H1 (cell line): Measurements from ENCODE around the gene GSKIP. TPM values are rescaled to one million over a fixed set of nuclear protein-coding genes. Genes with fewer than 3 reads are reported as not detected.
A peak's percentile ranks its signal among the peaks of the same experiment; 100 is the strongest.

Experiments used
- CTCF ChIA-PET: fragments of 300-600 bp; sonication (Branson Sonifier 250); formaldehyde crosslinking; loops from one replicate; lab custom pipeline; 2021; ENCODE audit not compliant: partially characterized antibody; lab: Charles Lee
- POLR2A ChIA-PET: fragments of 300-600 bp; sonication (Branson Sonifier 250); formaldehyde crosslinking; loops from one replicate; lab custom pipeline; 2021; ENCODE audit warnings: inconsistent platforms; ENCODE audit not compliant: partially characterized antibody; lab: Charles Lee
- DNase-seq, 2 experiments: peaks; one replicate each; pipeline versions ENCODE4 v3.0.0 to v3.0.0-alpha.2; 2010 to 2022; ENCODE audit warnings: low spot score in 2 of 2, low read depth in 1 of 2, mixed read lengths in 1 of 2
- FAIRE-seq: peaks from 2 replicates; lab custom pipeline; 2011; peaks lifted over from hg19 to GRCh38; lab: Jason Lieb, UNC
- H2AFZ ChIP-seq: 2 replicates; pipeline ENCODE4 v1.8.1; 2012; ENCODE audit warnings: low read length, inconsistent platforms
- H2AK5ac ChIP-seq: 2 replicates; pipeline ENCODE4 v1.6.1; 2013; ENCODE audit warnings: low read depth, low read length
- H2BK120ac ChIP-seq: replicated peaks from 2 replicates; pipeline ENCODE3; 2013; ENCODE audit warnings: low read depth, low read length, inconsistent platforms
- H2BK12ac ChIP-seq: 2 replicates; pipeline ENCODE4 v1.6.1; 2013; ENCODE audit warnings: low read depth, low read length
- H2BK15ac ChIP-seq: 2 replicates; pipeline ENCODE4 v1.6.1; 2013; ENCODE audit warnings: low read length
- H2BK20ac ChIP-seq: 2 replicates; pipeline ENCODE4 v1.6.1; 2013; ENCODE audit warnings: low read length
- H2BK5ac ChIP-seq: 2 replicates; pipeline ENCODE4 v1.6.1; 2013; ENCODE audit warnings: low read depth, low read length
- H3K14ac ChIP-seq: 2 replicates; pipeline ENCODE4 v1.6.1; 2013; ENCODE audit warnings: inconsistent platforms; ENCODE audit not compliant: insufficient read length
- H3K18ac ChIP-seq: 2 replicates; pipeline ENCODE4 v1.6.1; 2013; ENCODE audit warnings: low read length; ENCODE audit errors: extremely low read depth
- H3K23ac ChIP-seq: 2 replicates; pipeline ENCODE4 v1.6.1; 2013; ENCODE audit warnings: inconsistent platforms; ENCODE audit not compliant: insufficient read length
- H3K23me2 ChIP-seq: 2 replicates; pipeline ENCODE4 v1.6.1; 2013; ENCODE audit warnings: low read depth, low read length
- H3K27ac ChIP-seq: 2 replicates; pipeline ENCODE4 v1.6.1; 2011; ENCODE audit warnings: low read depth, low read length, inconsistent platforms
- H3K27me3 ChIP-seq, 4 experiments: replicated peaks in 1 of 4; 1 replicate in 1 of 4; 2 replicates in 3 of 4; pipeline versions ENCODE4 v1.6.1 to v1.8.1; 2011 to 2013; ENCODE audit warnings: low read length in 3 of 4, mild to moderate bottlenecking in 3 of 4, inconsistent platforms in 2 of 4, mixed read lengths in 2 of 4, moderate library complexity in 1 of 4; ENCODE audit not compliant: control insufficient read depth in 3 of 4, insufficient read depth in 3 of 4; ENCODE audit errors: extremely low read depth in 1 of 4
- H3K36me3 ChIP-seq, 4 experiments: 2 replicates each; pipeline versions ENCODE4 v1.6.1 to v1.8.1; 2011 to 2013; ENCODE audit warnings: mild to moderate bottlenecking in 4 of 4, low read length in 3 of 4, moderate library complexity in 2 of 4, control low read depth in 1 of 4, inconsistent platforms in 1 of 4; ENCODE audit not compliant: insufficient read depth in 4 of 4, control insufficient read depth in 2 of 4
- H3K4ac ChIP-seq: replicated peaks from 2 replicates; pipeline ENCODE3; 2013; ENCODE audit warnings: low read length, low read depth, mixed read lengths, inconsistent platforms; ENCODE audit not compliant: insufficient read length
- H3K4me1 ChIP-seq, 4 experiments: replicated peaks in 1 of 4; 1 replicate in 1 of 4; 2 replicates in 3 of 4; pipeline versions ENCODE4 v1.6.1 to v1.8.1; 2011 to 2013; ENCODE audit warnings: low read length in 3 of 4, inconsistent platforms in 2 of 4, mixed read lengths in 1 of 4; ENCODE audit not compliant: insufficient read depth in 4 of 4, control insufficient read depth in 3 of 4
- H3K4me2 ChIP-seq, 2 experiments: 2 replicates each; pipeline versions ENCODE4 v1.6.1 to v1.8.1; 2011 to 2013; ENCODE audit warnings: low read depth in 2 of 2, low read length in 2 of 2, control low read depth in 1 of 2, inconsistent platforms in 1 of 2, mild to moderate bottlenecking in 1 of 2; ENCODE audit not compliant: insufficient read depth in 1 of 2
- H3K4me3 ChIP-seq, 4 experiments: fragments of 200-600, 300-600 bp in 1 of 4; sonication (generic), shearing (Covaris generic), sonication (Bioruptor Twin) in 1 of 4; 2 replicates each; pipeline versions ENCODE4 v1.5.1 to v1.8.1; 2011 to 2016; ENCODE audit warnings: low read length in 4 of 4, low read depth in 3 of 4, control low read depth in 2 of 4, inconsistent platforms in 2 of 4, mild to moderate bottlenecking in 2 of 4, mixed read lengths in 1 of 4, moderate library complexity in 1 of 4; ENCODE audit not compliant: insufficient read depth in 2 of 4; ENCODE audit errors: extremely low read depth in 1 of 4
- H3K56ac ChIP-seq: replicated peaks from 2 replicates; pipeline ENCODE3; 2013; ENCODE audit warnings: low read depth, mild to moderate bottlenecking, mixed read lengths, low read length, inconsistent platforms; ENCODE audit not compliant: insufficient read length
- H3K79me1 ChIP-seq: 2 replicates; pipeline ENCODE4 v1.6.1; 2013; ENCODE audit warnings: low read depth, low read length, control low read depth
- H3K79me2 ChIP-seq, 2 experiments: 2 replicates each; pipeline versions ENCODE4 v1.6.1 to v1.8.1; 2012 to 2013; ENCODE audit warnings: low read length in 2 of 2, mild to moderate bottlenecking in 2 of 2, inconsistent platforms in 1 of 2; ENCODE audit not compliant: insufficient read depth in 2 of 2, control insufficient read depth in 1 of 2
- H3K9ac ChIP-seq, 4 experiments: replicated peaks in 1 of 4; 1 replicate in 1 of 4; 2 replicates in 3 of 4; pipeline versions ENCODE4 v1.6.1 to v1.8.1; 2011 to 2013; ENCODE audit warnings: low read depth in 3 of 4, low read length in 3 of 4, control low read depth in 2 of 4, mild to moderate bottlenecking in 2 of 4, moderate library complexity in 2 of 4, inconsistent platforms in 1 of 4; ENCODE audit errors: extremely low read depth in 1 of 4
- H3K9me3 ChIP-seq, 2 experiments: 2 replicates each; pipeline versions ENCODE4 v1.6.1 to v1.8.1; 2012 to 2013; ENCODE audit warnings: mild to moderate bottlenecking in 2 of 2, moderate library complexity in 2 of 2, control low read depth in 1 of 2, inconsistent platforms in 1 of 2, low read depth in 1 of 2, low read length in 1 of 2, mixed read lengths in 1 of 2; ENCODE audit not compliant: insufficient read depth in 2 of 2
- H4K20me1 ChIP-seq, 2 experiments: replicated peaks in 1 of 2; 2 replicates each; pipeline versions ENCODE3 to v1.8.1; 2011 to 2013; ENCODE audit warnings: inconsistent platforms in 2 of 2, low read length in 2 of 2, mild to moderate bottlenecking in 1 of 2; ENCODE audit not compliant: insufficient read depth in 2 of 2, control insufficient read depth in 1 of 2
- H4K5ac ChIP-seq: 2 replicates; pipeline ENCODE4 v1.6.1; 2013; ENCODE audit warnings: low read length, low read depth, mixed read lengths, inconsistent platforms; ENCODE audit not compliant: insufficient read length
- H4K8ac ChIP-seq: 2 replicates; pipeline ENCODE4 v1.8.0; 2013; ENCODE audit warnings: mild to moderate bottlenecking, moderate library complexity, low read length, inconsistent platforms; ENCODE audit not compliant: insufficient read depth; ENCODE audit errors: extremely low read depth
- H4K91ac ChIP-seq: replicated peaks from 2 replicates; pipeline ENCODE3; 2013; ENCODE audit warnings: low read length, mixed read lengths, inconsistent platforms; ENCODE audit not compliant: insufficient read length
- EGR1 ChIP-seq: IDR thresholded peaks from 2 replicates; pipeline ENCODE4 v1.6.1; 2011; ENCODE audit warnings: low read depth, low read length, borderline replicate concordance
- GTF2F1 ChIP-seq: IDR thresholded peaks from 2 replicates; pipeline ENCODE4 v1.6.1; 2012; ENCODE audit warnings: low read depth, low read length, improper control_type of control experiment, borderline replicate concordance
- JUND ChIP-seq: IDR thresholded peaks from 2 replicates; pipeline ENCODE4 v1.6.1; 2011; ENCODE audit warnings: mild to moderate bottlenecking, improper control_type of control experiment, low read length
- TBP ChIP-seq: IDR thresholded peaks from 2 replicates; pipeline ENCODE4 v1.6.1; 2011; ENCODE audit warnings: low read depth, low read length, improper control_type of control experiment
- TCF12 ChIP-seq: IDR thresholded peaks from 2 replicates; pipeline ENCODE4 v1.6.1; 2011; ENCODE audit warnings: low read depth, mild to moderate bottlenecking, low read length
- ZNF274 ChIP-seq: IDR thresholded peaks from 2 replicates; pipeline ENCODE4 v1.7.0; 2012; ENCODE audit warnings: low read length, borderline replicate concordance; ENCODE audit errors: extremely low read depth
- WGBS, 2 experiments: shearing (Covaris generic) in 1 of 2; methylation state at CpG; one replicate each; pipeline versions ENCODE4 v1.1.6 to v1.1.7; 2013 to 2015; ENCODE audit warnings: low lambda C conversion rate in 2 of 2, mixed read lengths in 2 of 2, inconsistent platforms in 1 of 2, low coverage in 1 of 2, missing lambda C conversion rate in 1 of 2; ENCODE audit not compliant: insufficient replicate concordance in 2 of 2, insufficient coverage in 1 of 2, insufficient read length in 1 of 2; ENCODE audit errors: extremely low coverage in 1 of 2, missing lambda C conversion rate in 1 of 2; 5-methylcytosine and 5-hydroxymethylcytosine counted together
- polyA plus RNA-seq, 7 experiments: library from polyadenylated mRNA; depleted of rRNA in 3 of 7; stranded (reverse) in 5 of 7; unstranded in 2 of 7; fragments of >200 nt in 5 of 7; fragments of 200-250 nt in 2 of 7; gene quantifications; 1 replicate in 5 of 7; 2 replicates in 1 of 7; 4 replicates in 1 of 7; pipeline versions ENCODE4 v1.2.1 to v1.2.3, GENCODE V29; 2011 to 2013; ENCODE audit warnings: missing spikeins in 2 of 7, mixed read lengths in 2 of 7
- total RNA-seq: library from RNA; stranded (reverse); fragmentation: NEBNext Ultra II Directional; extraction: Animal tissue kit (Norgen Biotek cat#: 25700); gene quantifications from 2 replicates; pipeline ENCODE4 v1.2.1, GENCODE V29; 2021

Gene GSKIP
- total and polyA plus RNA-seq, 2 of the 8 experiments (the other 6 are each of a cell fraction or from before 2014, with no cell fraction given) = 20.3 to 37.1 TPM

GRCh38 chr14:96390965-96391292 is 27.6 kb downstream of the GSKIP start:
- Histone ChIP-seq H4K8ac (no peak overlapping the region), H2BK20ac (no peak overlapping the region), H4K20me1 (no peaks in the 10 kb centered on the region), H3K36me3 (peaks cover 0 to 10% (median 0%) of the 10 kb centered on the region in 4 experiments; a peak in 1 of 8 replicates), H3K4me2 (peak overlapping the region; percentile 93 to 100), H2BK5ac (no peak overlapping the region), H2BK12ac (no peak overlapping the region), H3K4me1 (peaks cover 0 to 4% (median 0%) of the 10 kb centered on the region in 4 experiments; a peak in 2 of 7 replicates), H2AFZ (peak overlapping the region; percentile 98; the same call in 1 of the 2 replicates), H3K4me3 (peak overlapping the region; percentile 69 to 82 (median 76)), H4K91ac (no peak overlapping the region), H3K79me1 (no peaks in the 10 kb centered on the region; the same call in 1 of the 2 replicates), H3K14ac (no peak overlapping the region), H2BK120ac (no peak overlapping the region), H3K27ac (no peak overlapping the region), H3K9ac (peak overlapping the region in 3 of 4 experiments; percentile 59 to 76 (median 67); a peak in 3 of 7 replicates), H2AK5ac (no peak overlapping the region), H3K79me2 (no peaks in the 10 kb centered on the region), H3K4ac (no peak overlapping the region), H3K18ac (peak overlapping the region; percentile 51; the same call in 1 of the 2 replicates), H2BK15ac (no peak overlapping the region), H3K23ac (no peak overlapping the region), H3K56ac (no peak overlapping the region), H3K9me3 (no peaks in the 10 kb centered on the region), H4K5ac (no peak overlapping the region), H3K23me2 (peaks cover 12% of the 10 kb centered on the region; the same call in 1 of the 2 replicates), H3K27me3 (peaks cover 0 to 10% (median 7%) of the 10 kb centered on the region in 4 experiments; a peak in 5 of 7 replicates)
- FAIRE-seq = no peak
- DNase-seq = no peak
- TF ChIP-seq TCF12 = no peak
- TF ChIP-seq EGR1 = no peak
- TF ChIP-seq GTF2F1 = no peak
- TF ChIP-seq JUND = no peak
- no peak for TF ChIP-seq TBP
- TF ChIP-seq ZNF274 = no peak
- ChIA-PET POLR2A (interaction anchor here (0.8 to 2.0 kb wide), 8 partner anchors 10 to 116 kb away, joined by 3 to 18 read pairs (median 4); no protein-coding TSS in a partner anchor), CTCF (interaction anchor here (1.0 to 1.4 kb wide), 2 partner anchors 8 to 17 kb away, joined by 3 read pairs; no protein-coding TSS in a partner anchor)
- WGBS, 2 experiments = 15% methylated on average over 13 of the region's 13 CpGs; no CpG with 5 or more reads in 1 of the 2 experiments
